Germinal center (tissue), 1 donor: ENCODE results near the gene NTSR2.

Experiments
- DNase-seq: peaks from one replicate; pipeline ENCODE4 v3.0.0; 2012; ENCODE audit warnings: mixed read lengths, low spot score

Gene NTSR2, protein sequence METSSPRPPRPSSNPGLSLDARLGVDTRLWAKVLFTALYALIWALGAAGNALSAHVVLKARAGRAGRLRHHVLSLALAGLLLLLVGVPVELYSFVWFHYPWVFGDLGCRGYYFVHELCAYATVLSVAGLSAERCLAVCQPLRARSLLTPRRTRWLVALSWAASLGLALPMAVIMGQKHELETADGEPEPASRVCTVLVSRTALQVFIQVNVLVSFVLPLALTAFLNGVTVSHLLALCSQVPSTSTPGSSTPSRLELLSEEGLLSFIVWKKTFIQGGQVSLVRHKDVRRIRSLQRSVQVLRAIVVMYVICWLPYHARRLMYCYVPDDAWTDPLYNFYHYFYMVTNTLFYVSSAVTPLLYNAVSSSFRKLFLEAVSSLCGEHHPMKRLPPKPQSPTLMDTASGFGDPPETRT

DNA sequence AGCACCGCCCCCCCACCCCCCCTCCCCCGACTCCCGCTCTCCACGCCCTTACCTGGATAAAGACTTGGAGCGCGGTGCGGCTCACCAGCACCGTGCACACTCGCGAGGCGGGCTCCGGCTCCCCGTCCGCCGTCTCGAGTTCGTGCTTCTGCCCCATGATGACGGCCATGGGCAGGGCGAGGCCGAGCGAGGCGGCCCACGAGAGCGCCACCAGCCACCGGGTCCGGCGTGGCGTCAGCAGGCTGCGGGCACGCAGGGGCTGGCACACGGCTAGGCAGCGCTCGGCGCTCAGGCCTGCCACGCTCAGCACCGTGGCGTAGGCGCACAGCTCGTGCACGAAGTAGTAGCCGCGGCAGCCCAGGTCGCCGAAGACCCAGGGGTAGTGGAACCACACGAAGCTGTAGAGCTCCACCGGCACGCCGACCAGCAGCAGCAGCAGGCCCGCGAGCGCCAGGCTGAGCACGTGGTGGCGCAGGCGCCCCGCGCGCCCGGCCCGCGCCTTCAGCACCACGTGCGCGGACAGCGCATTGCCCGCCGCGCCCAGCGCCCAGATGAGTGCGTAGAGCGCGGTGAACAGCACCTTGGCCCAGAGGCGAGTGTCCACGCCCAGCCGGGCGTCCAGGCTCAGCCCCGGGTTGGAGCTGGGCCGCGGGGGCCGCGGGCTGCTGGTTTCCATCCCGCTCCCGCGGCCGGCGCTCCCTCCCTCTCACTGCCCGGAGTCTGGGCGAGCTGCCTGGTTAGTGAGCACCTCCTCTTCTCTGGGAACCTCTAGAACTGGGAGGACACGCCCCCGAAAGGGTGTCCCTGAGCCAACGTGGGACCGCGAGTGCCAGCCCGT lies at the start of gene NTSR2:
NTSR2 (minus strand) TSS at position 742 of the 838 bp plus-strand sequence; CDS start at position 676, 66 bp downstream.
- peak; percentile 53 for DNase-seq

DNA sequence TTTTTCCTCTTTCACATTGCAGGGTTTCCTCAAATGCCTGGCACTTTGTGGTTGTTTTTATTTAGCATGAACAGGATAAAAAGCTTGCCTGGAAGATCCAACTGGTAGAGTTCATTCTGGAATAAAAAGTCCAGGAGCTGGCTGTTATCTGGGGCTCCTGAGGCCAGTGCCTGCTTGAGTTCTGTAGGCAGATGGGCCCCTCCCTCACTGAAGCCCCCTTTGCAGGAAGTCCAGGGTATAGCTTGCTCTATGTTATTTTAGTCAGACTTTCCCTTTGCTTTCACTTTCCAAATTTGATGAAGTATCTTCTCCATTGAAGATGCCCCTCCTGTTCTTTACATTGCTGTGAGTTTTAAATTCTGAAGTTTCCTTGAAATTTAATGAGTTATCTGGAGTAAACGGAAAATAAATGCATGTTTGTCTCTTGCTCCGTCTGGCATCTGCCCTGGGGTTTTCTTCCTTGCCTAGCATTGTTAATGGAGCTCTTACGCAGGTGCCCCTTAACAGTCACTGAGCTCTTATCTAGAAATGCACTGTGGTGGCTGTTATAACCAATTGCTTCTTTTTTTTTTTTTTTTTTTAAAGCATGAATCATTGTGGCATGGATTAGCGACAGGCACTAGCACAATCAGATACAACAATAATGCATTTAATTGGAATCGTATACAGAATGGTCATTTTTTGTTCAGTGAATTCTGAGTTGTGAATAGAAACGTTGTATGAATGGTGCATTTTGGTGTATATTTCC lies 49.4 kb upstream of the NTSR2 start:
- no peak for DNase-seq

DNA sequence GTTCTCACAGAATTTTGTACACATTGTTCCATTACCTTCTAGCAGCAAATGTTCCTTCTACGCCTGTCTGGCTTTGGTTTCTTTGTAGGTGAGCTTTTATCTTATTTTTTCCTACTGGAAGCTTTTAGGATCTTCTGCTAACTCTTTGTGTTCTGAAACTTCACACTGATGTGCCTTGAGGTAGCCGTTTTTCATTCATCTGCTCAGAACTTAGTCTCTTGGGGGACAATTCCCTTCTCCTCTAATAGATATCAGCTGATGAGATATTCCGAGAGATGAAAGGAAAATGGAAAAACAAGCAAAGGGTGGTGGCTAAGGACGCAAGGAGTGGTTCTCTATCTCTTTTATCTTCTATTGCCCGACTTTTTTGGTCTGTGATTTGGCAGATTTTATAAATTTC lies 48.6 kb upstream of the NTSR2 start:
- DNase-seq = no peak

DNA sequence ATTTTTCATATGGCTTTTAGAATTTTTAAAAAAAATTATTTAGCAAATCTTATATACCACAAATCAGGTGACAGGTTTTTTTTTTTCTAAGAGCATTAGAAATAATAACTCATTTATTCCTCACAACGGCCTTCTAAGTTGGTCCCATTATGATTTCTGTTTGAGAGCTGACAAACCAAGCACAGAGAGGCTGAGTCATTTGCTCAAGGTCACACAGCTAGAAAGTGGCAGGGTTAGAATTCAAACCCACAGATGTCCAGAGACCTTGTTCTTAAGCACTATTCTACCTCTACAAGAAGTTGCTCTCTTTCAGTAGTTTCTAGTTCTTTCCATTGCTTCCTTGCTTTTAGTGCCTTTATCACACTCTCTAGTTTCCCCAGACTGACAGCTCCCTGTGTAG lies 47.6 kb upstream of the NTSR2 start:
- no peak for DNase-seq

DNA sequence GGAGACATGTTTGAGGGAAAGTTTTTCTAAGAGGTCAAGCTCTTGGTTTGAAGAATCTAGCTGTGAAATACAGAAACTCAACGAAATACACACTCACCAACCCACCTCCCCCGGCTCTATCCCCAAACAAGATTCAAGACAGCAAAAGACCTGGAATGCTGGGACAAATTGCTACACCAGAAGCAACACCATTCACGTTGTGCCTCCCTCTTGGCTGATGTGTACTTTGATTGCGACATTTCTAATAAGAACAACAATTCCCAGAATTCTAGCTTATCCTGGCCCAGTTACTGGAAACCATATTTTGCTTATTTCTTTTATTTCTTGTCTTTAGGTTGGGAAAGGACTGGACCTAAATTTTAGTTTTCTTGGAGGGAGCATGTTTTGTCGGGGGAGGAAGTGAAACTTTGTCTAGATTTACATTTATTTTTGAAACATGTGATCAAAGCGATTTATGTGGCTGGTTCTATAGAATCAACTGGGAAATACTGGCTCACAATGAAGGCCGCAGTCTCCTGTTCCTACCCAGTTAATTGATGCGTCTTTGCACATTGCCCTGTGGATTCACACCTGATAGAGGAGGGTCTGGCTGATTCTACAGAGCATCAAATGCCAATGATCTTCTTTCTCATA lies 46.8 kb upstream of the NTSR2 start:
- peak; percentile 36 for DNase-seq

DNA sequence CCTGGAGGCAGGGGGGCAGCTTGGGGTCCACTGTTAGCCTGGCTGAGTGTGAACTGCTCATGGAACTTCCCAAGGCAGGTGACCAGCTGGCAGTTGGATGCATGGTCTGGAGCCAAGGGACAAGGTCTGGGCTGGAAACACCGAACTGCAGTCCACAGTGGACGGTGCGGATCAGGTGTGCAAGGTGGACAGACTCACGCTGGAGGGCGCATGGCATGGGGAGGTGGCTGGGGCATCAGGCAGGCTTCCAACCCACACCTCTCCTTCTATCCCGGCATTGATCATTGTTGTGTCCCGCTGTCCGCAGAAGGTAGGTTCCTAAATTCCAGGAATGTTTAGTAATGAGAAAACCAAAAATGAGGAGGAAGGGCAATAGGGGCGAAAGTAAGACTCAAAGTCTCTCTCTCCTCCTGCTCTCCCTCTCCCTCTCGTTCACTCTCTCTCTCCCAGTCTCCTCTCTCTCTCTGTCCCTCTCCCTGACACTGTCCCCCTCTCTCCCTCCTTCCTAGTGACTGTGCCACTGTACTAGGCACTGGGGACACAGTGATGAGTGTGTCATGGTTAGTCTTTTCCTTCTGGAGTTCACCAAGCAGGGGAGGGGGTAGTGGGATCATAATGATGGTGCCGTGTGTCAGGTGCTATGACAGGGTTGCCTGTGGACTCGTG lies 46.1 kb upstream of the NTSR2 start:
- no peak for DNase-seq

DNA sequence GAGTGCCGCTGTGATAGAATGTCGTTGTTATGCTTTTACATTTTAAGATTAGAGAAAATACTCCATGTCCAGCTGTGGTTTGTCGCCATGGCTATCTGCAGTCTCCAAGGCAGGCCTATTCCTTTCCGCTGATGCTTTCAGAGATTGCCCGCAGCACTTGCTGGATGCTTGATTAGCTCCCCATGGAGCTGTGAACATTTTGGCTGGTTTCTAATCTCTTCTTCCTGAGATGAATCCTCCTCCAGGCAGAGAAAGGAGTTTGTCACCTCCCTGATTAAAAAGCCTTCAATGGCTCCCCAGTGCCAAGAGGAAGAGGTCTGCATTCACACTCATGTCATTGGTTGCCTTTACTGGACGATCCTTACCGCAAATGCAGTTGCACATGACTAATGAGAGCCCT lies 43.8 kb upstream of the NTSR2 start:
- no peak for DNase-seq

DNA sequence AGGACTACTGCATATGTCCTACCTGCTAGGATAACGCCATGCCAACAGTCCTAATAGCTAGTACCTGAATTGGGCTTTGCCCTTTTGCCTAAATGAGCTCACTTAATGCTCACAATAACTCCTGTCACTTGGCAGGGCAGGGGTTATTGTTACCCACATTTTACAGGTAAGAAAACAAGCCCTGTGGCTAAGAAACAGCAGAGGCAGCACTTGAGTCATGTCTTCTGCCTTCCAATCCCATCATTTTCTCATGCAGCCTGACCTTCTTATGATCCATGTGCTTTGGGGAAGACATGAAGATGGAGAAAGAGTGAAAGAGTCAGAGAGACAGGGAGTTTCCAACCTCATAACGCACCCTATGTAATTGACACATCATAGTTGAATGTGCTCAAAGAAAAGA lies 42.9 kb upstream of the NTSR2 start:
- no peak for DNase-seq

DNA sequence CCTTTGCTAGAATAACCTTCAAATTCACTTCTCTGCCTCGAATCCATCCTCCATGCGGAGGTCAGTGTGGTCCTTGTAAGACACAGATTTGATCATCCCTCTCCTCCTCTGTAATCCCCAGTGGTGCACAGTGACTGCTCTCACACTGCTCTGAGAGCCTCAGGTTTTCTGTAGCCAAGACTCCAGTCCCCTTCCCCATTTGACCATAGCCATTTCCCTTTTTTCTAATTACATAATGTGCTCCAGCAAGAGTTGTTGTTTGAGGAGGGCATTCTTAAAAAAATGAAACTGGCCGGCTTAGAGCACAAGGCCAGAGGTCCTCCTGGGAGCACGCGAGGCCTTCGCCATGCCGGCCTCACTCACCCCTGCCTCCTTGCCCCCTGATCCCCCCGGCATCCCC lies 41.8 kb upstream of the NTSR2 start:
- no peak for DNase-seq

DNA sequence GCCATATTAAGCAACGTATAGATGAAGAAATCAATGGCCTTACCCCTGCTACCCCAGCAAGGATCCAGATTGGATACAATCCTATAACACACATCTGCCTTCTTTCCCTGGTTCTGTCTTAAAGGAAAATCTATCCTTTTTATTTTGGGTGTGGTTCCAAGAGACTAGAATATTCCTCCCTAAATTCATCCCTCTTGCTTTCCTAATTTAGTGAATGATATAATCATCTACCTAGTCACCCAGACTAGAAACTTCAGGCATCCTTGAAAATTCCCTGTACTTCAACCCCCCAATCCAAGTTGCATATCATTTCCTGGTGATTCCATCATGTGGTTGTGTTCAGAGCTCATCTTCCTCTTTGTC lies 41.3 kb upstream of the NTSR2 start:
- no peak for DNase-seq

DNA sequence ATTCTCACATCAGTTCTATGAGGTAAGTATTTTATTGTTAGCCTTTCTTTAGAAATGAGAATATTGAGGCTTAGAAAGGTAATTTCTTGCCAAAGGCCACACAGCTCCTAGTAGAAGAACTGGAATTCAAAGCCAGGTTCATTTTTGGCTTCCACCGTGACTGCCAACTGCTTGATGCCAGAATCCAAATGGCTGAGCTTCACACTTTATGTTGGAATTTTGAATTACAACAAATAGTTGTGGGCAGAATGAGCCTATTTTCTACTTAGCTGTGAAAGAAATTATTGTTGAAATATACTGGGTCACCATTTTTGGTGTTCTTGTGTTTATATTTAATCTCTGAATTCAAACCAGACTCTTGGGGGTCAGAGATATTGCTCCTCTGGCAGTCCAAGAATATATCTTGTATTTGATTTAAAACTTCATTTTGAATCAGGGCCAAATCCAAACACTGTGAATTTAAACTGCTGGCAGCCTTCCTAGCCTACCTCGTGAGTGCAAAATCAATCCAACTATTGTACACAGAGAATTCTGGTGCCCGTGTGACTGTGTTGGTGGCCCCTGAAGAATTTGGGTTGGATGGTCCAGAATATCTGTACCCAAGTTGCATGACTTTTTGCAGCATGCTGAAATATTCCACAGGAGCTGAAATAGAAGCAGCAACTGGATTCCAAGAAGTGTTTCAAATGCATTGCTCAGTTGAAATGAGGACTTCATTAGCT lies 40.8 kb upstream of the NTSR2 start:
- no peak for DNase-seq

DNA sequence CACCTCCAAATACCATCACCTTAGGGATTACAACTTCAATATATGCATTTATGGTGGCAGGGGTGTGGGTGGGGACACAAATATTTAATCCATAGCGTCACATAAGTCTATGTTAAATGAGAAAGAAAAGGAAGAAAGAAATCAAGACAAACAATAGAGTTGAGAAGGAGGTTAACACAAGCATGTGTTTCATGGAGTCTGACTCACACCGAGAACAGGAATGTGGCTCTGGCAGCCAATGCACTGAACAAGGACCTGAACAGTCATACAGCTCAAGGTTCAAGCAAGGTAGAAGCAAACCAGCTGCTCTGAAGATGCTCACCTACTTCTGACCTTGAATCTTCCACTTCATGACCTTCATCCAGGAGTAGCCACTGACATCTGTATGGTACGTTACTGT lies 40.2 kb upstream of the NTSR2 start:
- no peak for DNase-seq

DNA sequence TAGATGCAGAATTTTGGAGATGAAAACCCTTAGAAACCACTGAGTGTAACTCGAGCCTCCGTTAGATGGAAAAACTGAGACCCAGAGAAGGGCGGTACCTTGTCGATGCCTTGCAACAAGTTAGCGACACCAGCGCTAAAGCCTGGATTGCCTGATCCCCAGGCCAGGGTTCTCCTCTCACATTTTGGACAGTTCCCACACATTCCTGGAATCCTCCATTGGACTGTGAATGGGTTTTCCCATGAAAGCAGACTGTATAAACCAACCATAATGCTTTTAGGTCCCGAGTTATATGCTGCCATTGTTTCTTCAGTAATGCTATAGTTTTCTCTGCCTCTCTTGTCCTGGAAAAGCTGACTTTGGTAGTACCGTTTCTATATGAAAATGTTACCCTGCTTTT lies 39.3 kb upstream of the NTSR2 start:
- no peak for DNase-seq

DNA sequence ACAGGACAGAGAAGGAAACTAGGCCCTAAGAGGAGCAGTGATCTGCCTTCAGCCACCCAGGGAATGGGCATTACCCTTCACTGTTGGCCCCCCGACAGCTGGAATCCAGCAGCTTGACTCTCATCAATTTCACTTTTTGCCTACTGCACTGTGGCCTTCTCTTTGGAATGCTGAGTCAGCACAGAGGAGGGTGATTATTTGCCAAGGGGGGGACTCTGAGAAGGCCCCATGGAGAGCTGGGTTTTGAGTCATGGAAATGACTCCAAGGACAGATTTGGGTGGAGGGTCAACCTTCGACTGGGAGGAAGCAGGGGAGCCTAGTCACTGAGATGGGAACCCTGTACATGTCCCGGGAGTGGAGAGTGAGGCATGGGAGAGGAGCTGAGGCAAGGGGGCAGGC lies 38.1 kb upstream of the NTSR2 start:
- no peak for DNase-seq

DNA sequence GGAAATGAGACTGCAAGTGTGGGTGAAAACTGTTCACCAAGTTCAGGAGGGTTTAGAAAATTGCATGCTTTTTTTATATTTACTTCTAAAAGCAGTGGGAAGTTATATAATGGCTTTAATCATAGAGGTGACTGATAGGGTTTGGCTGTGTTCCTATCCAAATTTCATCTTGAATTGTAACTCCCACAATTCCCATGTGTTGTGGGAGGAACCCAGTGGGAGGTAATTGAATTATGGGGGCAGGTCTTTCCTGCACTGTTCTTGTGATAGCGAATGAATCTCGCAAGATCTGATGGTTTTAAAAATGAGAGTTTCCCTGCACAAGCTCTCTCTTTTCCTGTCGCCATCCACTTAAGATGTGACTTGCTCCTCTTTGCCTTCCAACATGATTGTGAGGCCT lies 35.7 kb upstream of the NTSR2 start:
- no peak for DNase-seq

DNA sequence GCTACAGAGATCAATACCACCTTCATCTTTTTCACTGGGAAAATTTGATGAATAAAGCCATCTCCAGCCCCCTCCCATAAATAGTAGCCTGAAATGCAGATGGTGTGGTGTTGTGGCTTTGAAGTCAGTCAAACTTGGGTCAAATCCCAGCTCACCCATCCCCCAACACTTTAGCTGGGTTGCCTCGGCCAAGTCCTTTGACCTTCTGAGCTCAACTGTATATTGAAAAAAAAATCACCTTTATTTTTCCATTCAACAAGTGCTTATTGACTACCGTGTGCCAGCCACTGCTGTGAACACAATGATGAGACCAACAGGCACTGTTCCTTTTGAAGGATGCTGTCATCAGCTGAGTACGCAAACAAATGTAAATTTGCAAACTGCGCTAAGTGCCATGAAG lies 35.1 kb upstream of the NTSR2 start:
- no peak for DNase-seq

DNA sequence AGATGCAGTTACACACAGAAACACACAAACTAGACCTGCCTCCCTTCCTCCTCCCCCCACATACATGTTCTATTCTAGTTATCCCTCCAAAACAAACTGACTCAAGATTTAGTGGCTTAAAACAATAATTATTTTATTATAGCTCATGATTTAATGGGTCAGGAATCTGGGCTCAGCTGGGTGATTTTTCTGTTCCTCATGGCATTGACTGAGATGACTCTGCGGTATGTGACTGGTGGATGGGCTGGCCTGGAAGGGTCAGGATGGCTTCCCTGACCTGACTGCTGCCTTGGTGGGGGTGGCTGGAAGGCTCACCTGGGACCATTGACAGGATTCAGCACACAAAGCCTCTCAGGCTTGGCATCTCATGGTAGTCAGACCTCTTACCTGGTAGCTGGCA lies 33.7 kb upstream of the NTSR2 start:
- DNase-seq = no peak

DNA sequence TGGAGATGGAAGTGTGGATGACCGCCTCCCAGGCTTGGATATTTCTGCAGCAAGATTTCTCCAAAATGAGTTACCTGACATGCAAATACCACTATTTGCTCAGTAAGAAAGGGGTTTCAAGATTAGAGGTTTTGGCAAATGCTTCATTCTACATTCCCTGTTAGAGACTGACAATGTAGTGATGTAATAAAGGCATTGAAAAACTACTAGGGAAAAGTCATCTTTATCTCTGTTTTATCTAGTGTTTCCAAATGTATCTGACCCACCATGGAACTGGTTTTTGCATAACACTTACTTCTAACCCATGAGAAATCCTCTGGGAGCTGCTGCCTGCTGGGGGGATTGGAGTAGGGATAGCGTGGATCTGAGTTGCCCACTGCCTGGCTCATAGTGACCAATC lies 33.0 kb upstream of the NTSR2 start:
- DNase-seq = no peak

DNA sequence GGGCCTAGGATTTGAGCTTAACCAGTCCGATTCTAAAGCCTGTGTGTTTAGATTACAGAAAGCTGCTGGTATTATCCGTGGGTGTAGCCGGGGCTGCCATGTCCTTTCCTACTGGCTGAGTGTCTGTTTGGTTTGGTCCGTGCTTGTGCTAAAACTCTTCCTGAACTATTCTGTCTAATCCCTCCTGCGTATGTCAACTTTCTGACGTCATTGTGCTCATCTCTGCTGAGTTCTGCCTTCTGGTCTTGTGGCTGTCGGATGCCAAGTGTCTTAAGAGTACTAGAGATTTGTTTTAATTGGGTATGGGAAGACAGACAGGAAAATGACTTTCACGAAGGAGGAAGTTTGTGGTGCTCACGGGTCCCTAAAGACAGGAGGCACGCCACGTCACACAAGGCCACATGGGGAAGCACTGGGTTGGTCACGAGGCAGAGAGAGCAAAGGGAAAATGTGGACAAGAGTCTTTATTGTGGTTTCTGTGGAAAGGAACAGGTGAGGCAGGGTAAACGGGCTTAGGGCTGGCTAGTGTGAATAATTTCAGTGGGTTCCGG lies 31.8 kb upstream of the NTSR2 start:
- peak; percentile 34 for DNase-seq

DNA sequence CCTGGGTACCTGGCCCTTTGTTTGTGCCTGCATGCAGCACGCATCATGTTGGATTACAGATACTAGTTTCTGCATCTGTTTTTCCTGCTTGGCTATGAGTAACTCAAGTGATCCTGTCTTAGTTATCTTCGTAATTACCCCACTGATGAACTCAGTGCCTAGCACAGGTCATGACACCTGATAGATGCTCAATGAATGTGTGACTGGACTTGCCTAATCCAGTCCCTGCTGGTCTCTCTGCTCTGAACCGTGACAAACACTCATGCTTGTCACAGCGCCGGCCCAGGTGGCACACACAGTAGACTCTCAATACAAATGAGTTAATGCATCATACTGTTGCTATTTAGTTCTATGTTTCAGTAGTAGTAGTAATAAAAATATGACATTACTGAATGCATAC lies 31.2 kb upstream of the NTSR2 start:
- DNase-seq = no peak
